ENCODE measurements around the gene ITGB2.

ITGB2 gene

DNA sequence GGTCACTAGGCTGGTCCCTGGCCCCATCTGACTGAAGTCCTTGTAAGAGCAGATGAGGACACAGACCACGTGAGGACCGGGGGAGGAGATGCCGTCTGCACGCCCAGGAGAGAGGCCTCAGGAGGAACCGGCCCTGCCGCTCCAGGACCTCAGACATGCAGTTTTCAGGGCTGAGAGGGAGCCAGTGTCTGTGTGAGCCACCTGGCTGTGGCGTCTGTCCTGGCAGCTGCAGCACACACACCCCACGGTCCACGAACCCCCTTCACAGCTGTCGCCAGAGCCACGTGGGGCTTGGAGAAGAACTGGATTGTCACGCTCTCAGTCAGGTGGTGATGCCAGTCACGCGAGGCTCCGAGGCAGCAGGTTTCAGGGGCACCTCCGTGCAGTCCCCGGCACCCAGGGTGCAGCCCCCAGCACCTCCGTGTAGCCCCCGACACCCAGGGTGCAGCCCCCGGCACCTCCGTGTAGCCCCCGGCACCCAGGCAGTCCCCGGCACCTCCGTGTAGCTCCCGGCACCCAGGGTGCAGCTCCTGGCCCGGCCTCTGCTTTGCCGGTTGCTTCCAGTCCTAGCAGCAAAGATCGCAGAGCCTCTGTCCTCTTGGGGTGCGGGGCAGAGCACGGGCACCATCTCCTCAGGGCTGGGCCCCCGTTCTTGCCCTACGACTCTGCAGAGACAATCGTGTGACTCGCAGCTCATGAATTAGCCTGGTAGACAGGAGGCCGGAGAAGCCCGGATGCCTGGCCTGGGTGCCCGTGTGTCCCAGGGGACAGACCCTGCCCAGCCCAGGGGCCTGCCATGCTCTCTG is 83.8 kb downstream of the ITGB2 start:
- H3K36me3 ChIP-seq (ENCODE audit: low read depth): no peaks in the 10 kb centered on the region
- TF ChIP-seq, protein P1, sequence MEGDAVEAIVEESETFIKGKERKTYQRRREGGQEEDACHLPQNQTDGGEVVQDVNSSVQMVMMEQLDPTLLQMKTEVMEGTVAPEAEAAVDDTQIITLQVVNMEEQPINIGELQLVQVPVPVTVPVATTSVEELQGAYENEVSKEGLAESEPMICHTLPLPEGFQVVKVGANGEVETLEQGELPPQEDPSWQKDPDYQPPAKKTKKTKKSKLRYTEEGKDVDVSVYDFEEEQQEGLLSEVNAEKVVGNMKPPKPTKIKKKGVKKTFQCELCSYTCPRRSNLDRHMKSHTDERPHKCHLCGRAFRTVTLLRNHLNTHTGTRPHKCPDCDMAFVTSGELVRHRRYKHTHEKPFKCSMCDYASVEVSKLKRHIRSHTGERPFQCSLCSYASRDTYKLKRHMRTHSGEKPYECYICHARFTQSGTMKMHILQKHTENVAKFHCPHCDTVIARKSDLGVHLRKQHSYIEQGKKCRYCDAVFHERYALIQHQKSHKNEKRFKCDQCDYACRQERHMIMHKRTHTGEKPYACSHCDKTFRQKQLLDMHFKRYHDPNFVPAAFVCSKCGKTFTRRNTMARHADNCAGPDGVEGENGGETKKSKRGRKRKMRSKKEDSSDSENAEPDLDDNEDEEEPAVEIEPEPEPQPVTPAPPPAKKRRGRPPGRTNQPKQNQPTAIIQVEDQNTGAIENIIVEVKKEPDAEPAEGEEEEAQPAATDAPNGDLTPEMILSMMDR (IDR thresholded peaks at IDR 0.05; ENCODE audit: poor library complexity, severe bottlenecking): no peak
- H3K27ac ChIP-seq (ENCODE audit: poor library complexity, severe bottlenecking): no peak overlapping the region
- ATAC-seq (ENCODE audit: low read depth) (peak; percentile 40), DNase-seq (ENCODE audit: low spot score) (no peak)
- H3K4me1 ChIP-seq (ENCODE audit: insufficient read depth, poor library complexity, severe bottlenecking): no peaks in the 10 kb centered on the region
- no peaks in the 10 kb centered on the region for H3K9me3 ChIP-seq (ENCODE audit: severe bottlenecking)
- H3K4me3 ChIP-seq (ENCODE audit: severe bottlenecking): no peak overlapping the region
- H3K27me3 ChIP-seq (ENCODE audit: insufficient read depth, poor library complexity, severe bottlenecking): no peaks in the 10 kb centered on the region

DNA sequence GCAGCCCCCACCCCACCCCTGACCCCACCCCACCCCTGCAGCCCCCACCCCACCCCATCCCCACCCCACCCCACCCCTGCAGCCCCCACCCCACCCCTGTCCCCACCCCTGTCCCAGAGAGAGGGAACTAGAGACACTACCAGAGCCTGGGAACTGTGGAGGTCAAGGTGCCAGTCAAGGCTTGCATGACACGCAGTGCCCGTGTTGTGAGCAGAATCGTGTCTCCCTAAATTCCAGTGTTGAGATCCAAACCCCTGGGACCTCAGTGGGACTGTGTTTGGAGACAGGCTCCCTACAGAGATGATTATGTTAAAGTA is 84.4 kb downstream of the ITGB2 start:
- Histone ChIP-seq H3K27me3 (ENCODE audit: insufficient read depth, poor library complexity, severe bottlenecking) (no peaks in the 10 kb centered on the region), H3K4me3 (ENCODE audit: severe bottlenecking) (no peak overlapping the region), H3K4me1 (ENCODE audit: insufficient read depth, poor library complexity, severe bottlenecking) (no peaks in the 10 kb centered on the region), H3K9me3 (ENCODE audit: severe bottlenecking) (no peaks in the 10 kb centered on the region), H3K36me3 (ENCODE audit: low read depth) (no peaks in the 10 kb centered on the region), H3K27ac (ENCODE audit: poor library complexity, severe bottlenecking) (no peak overlapping the region)
- TF ChIP-seq, protein P1 (IDR thresholded peaks at IDR 0.05; ENCODE audit: poor library complexity, severe bottlenecking): no peak
- no peak for DNase-seq (ENCODE audit: low spot score)
- no peak for ATAC-seq (ENCODE audit: low read depth)

Measured in RWPE2 (cell line).